Measurements from ENCODE around the gene ECM2.

Gene ECM2

GRCh38 chr9:92527832-92528521 is 7.8 kb downstream of the ECM2 start:
- DNase-seq (ENCODE audit: low read depth): no peak

GRCh38 chr9:92527291-92527828 is 8.4 kb downstream of the ECM2 start:
- no peak for DNase-seq (ENCODE audit: low read depth)

- DNase-seq (ENCODE audit: low read depth): no peak
Observed at GRCh38 chr9:92525306-92525705, 10.5 kb downstream of the ECM2 start.

DNA sequence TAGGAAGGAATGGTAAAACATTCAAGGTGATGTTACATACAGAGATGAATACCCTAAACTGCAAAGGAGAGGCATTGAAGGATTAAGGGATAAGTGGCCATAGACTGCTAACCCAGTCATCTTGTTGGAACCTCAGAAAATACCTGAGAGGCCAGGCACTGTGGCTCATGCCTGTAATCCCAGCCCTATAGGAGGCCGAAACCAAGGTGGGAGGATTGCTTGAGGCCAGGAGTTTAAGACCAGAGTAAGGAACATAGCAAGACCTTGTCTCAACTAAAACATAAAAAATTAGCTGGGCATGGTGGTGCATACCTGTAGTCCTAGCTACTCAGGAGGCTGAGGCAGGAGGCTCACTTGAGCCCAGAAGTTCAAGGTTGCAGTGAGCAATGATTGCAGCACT is 10.9 kb downstream of the ECM2 start:
- DNase-seq (ENCODE audit: low read depth): no peak

- no peak for DNase-seq (ENCODE audit: low read depth)
Observed at GRCh38 chr9:92522983-92523970, 12.5 kb downstream of the ECM2 start.

DNA sequence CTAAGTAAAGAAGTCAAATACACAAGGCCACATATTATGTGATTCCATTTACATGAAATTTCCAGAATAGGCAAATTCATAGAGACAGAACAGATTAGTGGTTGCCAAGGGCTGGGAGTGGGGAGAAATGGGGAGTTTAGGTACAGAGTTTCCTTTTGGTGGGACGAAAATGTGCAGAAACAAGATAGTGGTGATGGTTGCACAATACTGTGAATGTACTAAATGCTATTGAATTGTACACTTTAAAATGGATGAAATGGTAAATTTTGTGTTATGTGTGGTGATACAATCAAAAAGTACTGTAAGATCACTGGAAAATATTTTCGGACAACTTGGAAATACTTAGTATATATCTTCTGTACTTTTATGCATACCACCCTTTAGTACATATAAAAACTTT is 15.0 kb downstream of the ECM2 start:
- DNase-seq (ENCODE audit: low read depth): no peak

- no peak for DNase-seq (ENCODE audit: low read depth)
Observed at GRCh38 chr9:92518199-92518598, 17.6 kb downstream of the ECM2 start.

- DNase-seq (ENCODE audit: low read depth): no peak
Observed at GRCh38 chr9:92517046-92517445, 18.7 kb downstream of the ECM2 start.

DNA sequence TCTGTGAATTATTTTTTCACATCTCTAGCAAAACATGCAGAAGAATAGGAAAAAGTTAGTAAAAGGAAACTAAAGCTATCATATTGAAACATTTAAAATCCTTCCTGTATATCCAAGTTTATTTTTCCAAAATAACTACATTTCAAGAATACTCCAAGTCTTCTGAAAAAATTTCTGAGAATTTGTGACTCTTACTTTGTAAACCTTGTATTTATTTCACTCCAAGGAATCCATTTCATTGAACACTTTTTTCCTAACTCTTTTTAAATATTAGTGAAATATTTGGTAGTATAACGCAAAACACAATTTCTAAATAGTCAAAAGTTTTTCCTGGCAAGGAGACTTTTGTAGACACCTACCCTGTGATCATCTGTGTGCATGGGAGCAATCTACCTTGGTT is 19.3 kb downstream of the ECM2 start:
- no peak for DNase-seq (ENCODE audit: low read depth)

- no peak for DNase-seq (ENCODE audit: low read depth)
Observed at GRCh38 chr9:92514635-92515034, 21.2 kb downstream of the ECM2 start.

DNA sequence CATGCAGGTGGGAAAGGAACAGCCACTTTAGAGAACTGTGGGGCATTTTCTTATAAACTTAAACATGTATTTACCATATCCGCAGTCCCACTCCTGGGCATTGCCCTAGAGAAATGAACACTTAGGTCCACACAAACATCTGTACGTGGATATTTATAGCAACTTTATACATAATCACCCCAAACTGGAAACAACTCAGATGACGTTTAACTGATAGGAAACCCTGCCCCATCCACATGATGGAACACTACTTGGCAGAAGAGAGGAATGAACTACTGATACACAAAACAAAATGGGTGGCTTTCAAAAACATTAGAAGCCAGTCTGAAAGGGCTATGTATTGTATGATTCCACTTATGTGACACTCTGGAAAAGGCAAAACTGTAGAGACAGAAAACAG is 22.4 kb downstream of the ECM2 start:
- DNase-seq (ENCODE audit: low read depth): no peak

DNA sequence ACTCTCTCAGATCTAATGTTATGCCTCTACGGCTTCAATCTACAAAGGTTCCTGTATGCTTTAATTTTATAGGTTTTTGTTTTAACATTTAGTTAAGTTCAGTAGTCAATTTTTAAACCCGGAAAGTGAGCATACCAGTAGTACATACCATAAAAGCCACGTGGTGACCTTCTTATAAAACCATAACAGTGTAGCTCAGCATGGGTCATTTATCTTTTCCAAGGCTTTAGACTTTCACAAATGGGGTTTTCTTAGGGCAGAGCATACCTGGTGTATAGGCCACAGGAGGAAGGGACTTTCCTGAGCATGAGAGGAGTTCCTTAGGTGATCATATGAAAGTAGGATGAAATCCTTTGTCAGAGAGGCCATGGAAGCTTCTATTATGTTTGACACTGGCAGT is 23.2 kb downstream of the ECM2 start:
- no peak for DNase-seq (ENCODE audit: low read depth)

DNA sequence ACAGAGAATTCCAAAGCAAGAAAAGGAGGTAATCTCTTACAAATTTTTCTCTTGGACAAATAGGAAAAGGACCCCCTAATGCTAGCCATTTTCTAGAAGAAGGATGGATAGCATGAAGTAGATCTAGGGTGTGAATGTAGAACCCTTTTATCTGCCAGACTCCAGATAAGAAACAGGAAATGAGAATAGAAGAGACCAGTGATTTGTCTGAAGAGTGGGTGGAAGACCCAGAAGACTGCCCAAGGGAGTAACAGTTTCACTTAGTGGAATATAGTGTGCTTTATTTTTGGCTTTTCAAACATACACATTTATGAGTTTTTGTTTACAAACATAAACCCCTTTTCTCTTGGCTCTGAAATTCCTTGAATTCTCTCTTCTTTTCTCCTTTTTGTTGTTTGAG is 25.0 kb downstream of the ECM2 start:
- no peak for DNase-seq (ENCODE audit: low read depth)

GRCh38 chr9:92509050-92509449 is 26.7 kb downstream of the ECM2 start:
- no peak for DNase-seq (ENCODE audit: low read depth)

GRCh38 chr9:92508018-92508820 is 27.6 kb downstream of the ECM2 start:
- DNase-seq (ENCODE audit: low read depth): no peak

- DNase-seq (ENCODE audit: low read depth): no peak
Observed at GRCh38 chr9:92507496-92507895, 28.3 kb downstream of the ECM2 start.

DNA sequence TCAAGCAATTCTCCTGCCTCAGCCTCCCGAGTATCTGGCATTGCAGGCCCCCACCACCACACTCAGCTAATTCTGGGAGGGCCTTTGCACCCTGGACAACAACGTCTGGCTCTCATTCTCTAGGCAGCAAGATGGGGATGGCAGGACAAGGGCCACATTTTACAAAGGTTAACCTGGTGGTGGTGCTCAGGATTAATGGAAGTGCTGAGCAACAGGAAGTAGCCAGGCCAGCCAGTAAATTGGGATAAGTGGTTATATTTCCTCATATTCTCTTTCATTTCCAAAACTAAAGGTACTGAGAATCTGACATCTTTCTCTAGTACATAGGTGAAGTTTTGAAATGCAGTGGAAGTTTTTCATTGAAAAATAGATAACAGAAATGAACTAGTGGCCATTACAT is 28.8 kb downstream of the ECM2 start:
- no peak for DNase-seq (ENCODE audit: low read depth)

- no peak for DNase-seq (ENCODE audit: low read depth)
Observed at GRCh38 chr9:92506184-92506857, 29.5 kb downstream of the ECM2 start.

GRCh38 chr9:92504881-92505280 is 30.9 kb downstream of the ECM2 start:
- DNase-seq (ENCODE audit: low read depth): no peak

DNA sequence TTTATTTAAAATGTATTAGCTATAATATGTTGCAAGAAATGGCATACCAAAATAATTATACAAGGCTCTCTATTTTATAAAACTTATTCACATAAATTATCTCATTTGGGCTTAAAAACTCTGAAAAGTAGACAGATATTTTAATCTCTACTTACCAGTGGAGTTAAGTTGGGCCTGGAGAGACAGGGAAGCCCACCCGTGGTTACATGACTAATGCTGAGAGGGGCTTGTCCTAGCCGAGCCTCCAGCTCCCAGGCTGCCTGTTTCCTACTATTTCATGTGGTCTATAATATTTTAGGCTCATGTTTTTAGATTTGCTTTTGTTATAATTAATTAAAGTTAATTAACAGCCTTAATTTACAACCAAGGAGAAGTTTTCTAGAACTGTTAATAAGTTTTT is 32.6 kb downstream of the ECM2 start:
- no peak for DNase-seq (ENCODE audit: low read depth)

DNA sequence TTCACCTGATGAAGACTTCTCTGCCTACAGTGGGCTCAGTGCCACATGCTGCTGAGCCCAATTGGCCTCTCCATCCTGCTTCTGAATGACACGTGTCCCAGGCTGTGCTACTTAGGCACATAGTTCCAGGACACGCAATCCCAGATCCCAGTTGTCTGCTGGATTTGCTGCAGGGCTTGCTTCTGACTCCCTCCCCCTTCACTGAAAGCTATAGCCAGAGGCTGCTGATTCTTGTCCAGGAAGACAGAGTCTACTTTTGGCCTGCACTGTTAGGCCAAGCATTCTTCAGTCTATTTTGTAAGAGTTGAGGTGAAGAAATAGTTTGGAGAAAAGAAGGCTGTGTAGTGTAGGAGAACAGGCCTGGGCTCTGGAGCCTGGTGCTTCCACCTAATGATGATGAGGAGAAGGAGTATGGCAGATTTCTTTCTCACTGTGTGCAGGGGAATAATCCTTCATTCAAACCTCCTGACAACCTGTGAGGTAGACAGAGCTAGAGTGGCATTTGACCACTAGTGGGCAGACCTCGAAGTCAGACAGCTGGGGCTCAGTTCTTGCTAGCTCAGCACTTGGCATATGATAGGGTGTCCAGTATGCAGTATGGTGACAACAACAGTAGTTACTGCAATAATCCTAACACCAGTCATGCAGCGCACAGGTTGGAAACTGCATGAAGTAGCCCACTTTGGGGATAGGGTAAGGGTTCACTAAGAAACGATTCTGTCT is 34.0 kb downstream of the ECM2 start:
- no peak for DNase-seq (ENCODE audit: low read depth)
